ENCODE data around the gene PGLYRP4. TPM values are rescaled to one million over a fixed set of nuclear protein-coding genes. Genes with fewer than 3 reads are reported as not detected.

The PGLYRP4 gene
- total RNA-seq, 2 experiments from 2014 or later, result not detected

DNA sequence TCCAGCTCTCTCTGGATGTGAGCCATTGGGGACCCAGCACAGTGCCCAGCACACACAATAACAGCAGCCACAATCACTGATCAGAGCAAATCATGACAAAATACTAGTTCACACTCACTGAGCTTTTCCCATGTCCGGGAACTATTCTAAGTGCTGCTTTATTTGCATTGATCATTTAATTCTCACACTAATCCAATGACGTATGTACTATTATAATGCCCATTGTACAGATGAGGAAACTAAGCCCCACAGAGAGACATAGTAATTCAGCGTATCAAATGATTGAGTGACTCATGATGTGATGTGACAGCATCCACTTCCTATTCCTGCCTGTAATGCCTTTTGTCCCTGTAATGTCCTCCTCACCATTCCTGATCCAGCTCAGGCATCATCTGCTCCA is 44.2 kb upstream of the PGLYRP4 start:
- Histone ChIP-seq H3K9me3 (ENCODE audit: low read length) (no peaks in the 10 kb centered on the region), H3K27ac (ENCODE audit: low read depth, low read length, poor library complexity, severe bottlenecking) (no peak overlapping the region), H3K36me3 (ENCODE audit: insufficient read depth, low read length) (no peaks in the 10 kb centered on the region), H3K4me3 (ENCODE audit: low read depth, low read length, poor library complexity, severe bottlenecking) (no peak overlapping the region), H3K79me2 (ENCODE audit: insufficient read depth, low read depth, low read length) (no peaks in the 10 kb centered on the region), H3K4me1 (ENCODE audit: insufficient read depth, low read length, poor library complexity, severe bottlenecking) (no peaks in the 10 kb centered on the region), H2AFZ (ENCODE audit: low read length) (no peak overlapping the region), H3K4me2 (ENCODE audit: low read length) (no peak overlapping the region), H3K9me2 (ENCODE audit: insufficient read depth, low read length) (no peaks in the 10 kb centered on the region), H4K20me1 (ENCODE audit: insufficient read depth, low read length) (no peaks in the 10 kb centered on the region)
- DNase-seq (ENCODE audit: low spot score), result no peak
- BruUV-seq (replicated peaks), result no TSS peak
- ChIA-PET POLR2A (no interaction called here), CTCF (ENCODE audit: unreplicated experiment) (no interaction called here)
- intact Hi-C loops (cut with micrococcal nuclease; ENCODE audit: unreplicated experiment), result no loop called here
- no peak for TF ChIP-seq EZH2phosphoT487 (IDR thresholded peaks at IDR 0.05; ENCODE audit: borderline replicate concordance, low read depth, low read length)

DNA sequence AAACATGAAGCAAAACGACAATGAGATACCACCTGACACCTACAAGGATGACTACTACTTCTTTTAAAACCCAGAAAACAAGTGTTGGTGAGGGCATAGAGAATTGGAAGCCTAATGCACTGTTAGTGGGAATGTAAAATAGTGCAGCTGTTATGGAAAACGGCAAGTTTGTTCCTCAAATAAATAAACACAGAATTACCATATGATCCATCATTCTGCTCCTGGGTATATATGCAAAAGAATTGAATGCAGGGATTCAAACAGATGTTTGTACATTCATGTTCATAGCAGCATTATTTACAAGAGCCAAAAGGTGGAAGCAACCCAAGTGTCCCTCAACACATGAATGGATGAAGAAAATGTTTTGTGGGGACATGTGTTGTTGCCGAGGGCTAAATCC is 43.6 kb upstream of the PGLYRP4 start:
- H3K27ac ChIP-seq (ENCODE audit: low read depth, low read length, poor library complexity, severe bottlenecking), result no peak overlapping the region
- H2AFZ ChIP-seq (ENCODE audit: low read length), result no peak overlapping the region
- H3K4me2 ChIP-seq (ENCODE audit: low read length), result no peak overlapping the region
- intact Hi-C loops (cut with micrococcal nuclease; ENCODE audit: unreplicated experiment), result no loop called here
- H3K9me2 ChIP-seq (ENCODE audit: insufficient read depth, low read length), result no peaks in the 10 kb centered on the region
- CTCF ChIA-PET (ENCODE audit: unreplicated experiment), result no interaction called here
- no TSS peak for BruUV-seq (replicated peaks)
- POLR2A ChIA-PET, result no interaction called here
- no peak overlapping the region for H3K4me3 ChIP-seq (ENCODE audit: low read depth, low read length, poor library complexity, severe bottlenecking)
- H3K79me2 ChIP-seq (ENCODE audit: insufficient read depth, low read depth, low read length), result no peaks in the 10 kb centered on the region
- TF ChIP-seq, protein P1, sequence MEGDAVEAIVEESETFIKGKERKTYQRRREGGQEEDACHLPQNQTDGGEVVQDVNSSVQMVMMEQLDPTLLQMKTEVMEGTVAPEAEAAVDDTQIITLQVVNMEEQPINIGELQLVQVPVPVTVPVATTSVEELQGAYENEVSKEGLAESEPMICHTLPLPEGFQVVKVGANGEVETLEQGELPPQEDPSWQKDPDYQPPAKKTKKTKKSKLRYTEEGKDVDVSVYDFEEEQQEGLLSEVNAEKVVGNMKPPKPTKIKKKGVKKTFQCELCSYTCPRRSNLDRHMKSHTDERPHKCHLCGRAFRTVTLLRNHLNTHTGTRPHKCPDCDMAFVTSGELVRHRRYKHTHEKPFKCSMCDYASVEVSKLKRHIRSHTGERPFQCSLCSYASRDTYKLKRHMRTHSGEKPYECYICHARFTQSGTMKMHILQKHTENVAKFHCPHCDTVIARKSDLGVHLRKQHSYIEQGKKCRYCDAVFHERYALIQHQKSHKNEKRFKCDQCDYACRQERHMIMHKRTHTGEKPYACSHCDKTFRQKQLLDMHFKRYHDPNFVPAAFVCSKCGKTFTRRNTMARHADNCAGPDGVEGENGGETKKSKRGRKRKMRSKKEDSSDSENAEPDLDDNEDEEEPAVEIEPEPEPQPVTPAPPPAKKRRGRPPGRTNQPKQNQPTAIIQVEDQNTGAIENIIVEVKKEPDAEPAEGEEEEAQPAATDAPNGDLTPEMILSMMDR (conservative IDR thresholded peaks at IDR 0.05; ENCODE audit: low read length), result no peak
- TF ChIP-seq EZH2phosphoT487 (IDR thresholded peaks at IDR 0.05; ENCODE audit: borderline replicate concordance, low read depth, low read length), result no peak
- H4K20me1 ChIP-seq (ENCODE audit: insufficient read depth, low read length), result no peaks in the 10 kb centered on the region
- no peaks in the 10 kb centered on the region for H3K36me3 ChIP-seq (ENCODE audit: insufficient read depth, low read length)
- H3K4me1 ChIP-seq (ENCODE audit: insufficient read depth, low read length, poor library complexity, severe bottlenecking), result no peaks in the 10 kb centered on the region
- no peak for DNase-seq (ENCODE audit: low spot score)
- no peaks in the 10 kb centered on the region for H3K9me3 ChIP-seq (ENCODE audit: low read length)

DNA sequence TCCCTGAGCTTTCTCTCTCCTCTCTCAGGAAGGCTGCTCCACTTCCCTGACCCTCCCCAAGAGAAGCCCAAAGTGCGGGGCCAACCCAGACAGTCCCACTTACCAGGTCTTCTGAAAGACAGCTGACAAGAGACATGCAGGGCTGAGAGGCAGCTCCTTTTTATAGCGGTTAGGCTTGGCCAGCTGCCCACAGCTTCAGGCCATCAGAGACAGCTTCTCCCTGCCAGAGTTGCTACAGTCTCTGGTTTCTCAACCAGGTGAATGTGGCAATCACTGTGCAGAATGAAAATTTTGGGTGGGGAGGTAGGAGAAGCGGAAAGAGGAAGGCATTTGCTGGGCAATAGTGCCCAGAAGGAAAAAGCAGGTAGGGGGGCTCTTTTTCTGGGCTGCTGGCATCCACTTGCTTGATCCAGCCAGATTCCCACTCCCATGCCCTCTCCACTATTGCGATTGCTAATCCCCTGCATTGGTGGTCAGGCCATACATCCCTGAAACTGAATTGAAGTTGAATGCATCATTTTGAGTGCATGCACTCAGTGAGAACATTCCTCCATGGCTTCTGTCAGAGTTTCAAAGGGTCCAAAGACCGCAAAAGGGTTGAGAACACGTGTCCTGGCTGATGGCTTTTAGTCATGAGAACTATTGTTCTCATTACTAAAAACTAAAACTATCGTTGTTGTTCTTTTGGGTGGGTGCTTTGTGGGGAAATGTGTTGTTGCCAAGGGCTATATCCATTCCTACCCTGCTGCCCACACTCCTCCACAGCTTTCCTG is 42.5 kb upstream of the PGLYRP4 start, which contains the start of gene S100A8:
Gene S100A8, minus strand, starts transcription at position 136 of the 773 bp plus-strand sequence. CDS start 538 bp downstream, outside the sequence.
- no peaks in the 10 kb centered on the region for H3K9me2 ChIP-seq (ENCODE audit: insufficient read depth, low read length)
- no peak within 1 kb of the TSS for H2AFZ ChIP-seq (ENCODE audit: low read length)
- H3K4me1 ChIP-seq (ENCODE audit: insufficient read depth, low read length, poor library complexity, severe bottlenecking), result no peaks in the 10 kb centered on the region
- no peaks in the 10 kb centered on the region for H3K36me3 ChIP-seq (ENCODE audit: insufficient read depth, low read length)
- ChIA-PET CTCF (ENCODE audit: unreplicated experiment) (no interaction called here), POLR2A (no interaction called here)
- H3K4me2 ChIP-seq (ENCODE audit: low read length), result no peak within 1 kb of the TSS
- TF ChIP-seq EZH2phosphoT487 (IDR thresholded peaks at IDR 0.05; ENCODE audit: borderline replicate concordance, low read depth, low read length), result no peak
- TF ChIP-seq, protein P1 (conservative IDR thresholded peaks at IDR 0.05; ENCODE audit: low read length), result no peak
- H3K79me2 ChIP-seq (ENCODE audit: insufficient read depth, low read depth, low read length), result no peaks in the 10 kb centered on the region
- no peak within 1 kb of the TSS for H3K4me3 ChIP-seq (ENCODE audit: low read depth, low read length, poor library complexity, severe bottlenecking)
- no peaks in the 10 kb centered on the region for H3K9me3 ChIP-seq (ENCODE audit: low read length)
- no peak for DNase-seq (ENCODE audit: low spot score)
- no peaks in the 10 kb centered on the region for H4K20me1 ChIP-seq (ENCODE audit: insufficient read depth, low read length)
- no peak within 1 kb of the TSS for H3K27ac ChIP-seq (ENCODE audit: low read depth, low read length, poor library complexity, severe bottlenecking)
- intact Hi-C loops (cut with micrococcal nuclease; ENCODE audit: unreplicated experiment), result no loop called here
- no TSS peak for BruUV-seq (replicated peaks)
